Renal cortex interstitium (tissue), 11 donors: ENCODE measurements around the gene SUPT6H. TPM values are rescaled to one million over a fixed set of nuclear protein-coding genes. Genes with fewer than 3 reads are reported as not detected.
A peak's percentile ranks its signal among the peaks of the same experiment; 100 is the strongest.
"Not testable (repeated sequence)": the region's sequence is repeated elsewhere in the genome, so short reads cannot be mapped to it uniquely, and the experiment has no call there.

Source experiments
- DNase-seq, 11 donors: peaks; one replicate each; pipeline ENCODE4 v3.0.0-alpha.2; 2013; ENCODE audit warnings: low read depth in 9 of 11, low spot score in 4 of 11; ENCODE audit errors: extremely low read depth in 1 of 11
- polyA plus RNA-seq, 3 donors: library from polyadenylated mRNA; unstranded; fragments of 120-200 nt; gene quantifications; one replicate each; pipeline ENCODE4 v1.2.1, GENCODE V29; 2013; ENCODE audit not compliant: insufficient read length in 3 of 3

SUPT6H gene
- polyA plus RNA-seq, 3 donors = 71.4 to 75.8 (median 72.4) TPM

DNA sequence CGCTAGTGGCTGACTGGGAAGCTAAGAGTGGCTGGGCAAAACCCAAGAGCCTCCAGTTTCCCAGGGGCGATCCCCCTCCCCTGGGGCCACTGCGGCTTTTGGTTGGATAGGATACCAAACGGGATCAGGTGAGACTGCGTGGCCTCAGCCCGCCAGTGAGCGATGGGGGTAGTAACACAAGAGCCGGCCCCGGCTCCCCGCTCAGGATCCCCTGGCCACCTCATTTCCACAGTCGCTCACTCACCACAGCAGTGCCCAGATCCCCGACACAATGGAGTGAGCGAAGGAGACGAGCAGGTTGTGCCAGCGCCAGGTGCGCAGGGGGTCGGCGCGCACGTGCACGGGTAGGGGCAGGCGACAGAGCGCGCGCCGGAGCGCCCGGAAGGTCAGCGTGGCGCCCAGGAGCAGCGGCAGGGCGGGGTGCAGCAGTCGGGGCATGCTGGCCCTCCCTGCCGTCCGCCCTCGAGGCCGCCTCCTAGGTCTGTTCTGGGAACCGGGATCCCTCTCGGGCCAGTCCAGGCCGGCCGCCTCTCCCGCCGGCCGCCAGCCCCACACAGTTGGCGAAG is 63.7 kb downstream of the SUPT6H start:
- DNase-seq = peak in 1 of 11 donors; percentile 32

GRCh38 chr17:28726226-28726626 is 64.2 kb downstream of the SUPT6H start, which contains the start of gene TLCD1:
Gene TLCD1 (minus strand): TSS chr17:28726233. CDS start chr17:28726097, 136 bp downstream.
- DNase-seq = peak in 1 of 11 donors; percentile 54

DNA sequence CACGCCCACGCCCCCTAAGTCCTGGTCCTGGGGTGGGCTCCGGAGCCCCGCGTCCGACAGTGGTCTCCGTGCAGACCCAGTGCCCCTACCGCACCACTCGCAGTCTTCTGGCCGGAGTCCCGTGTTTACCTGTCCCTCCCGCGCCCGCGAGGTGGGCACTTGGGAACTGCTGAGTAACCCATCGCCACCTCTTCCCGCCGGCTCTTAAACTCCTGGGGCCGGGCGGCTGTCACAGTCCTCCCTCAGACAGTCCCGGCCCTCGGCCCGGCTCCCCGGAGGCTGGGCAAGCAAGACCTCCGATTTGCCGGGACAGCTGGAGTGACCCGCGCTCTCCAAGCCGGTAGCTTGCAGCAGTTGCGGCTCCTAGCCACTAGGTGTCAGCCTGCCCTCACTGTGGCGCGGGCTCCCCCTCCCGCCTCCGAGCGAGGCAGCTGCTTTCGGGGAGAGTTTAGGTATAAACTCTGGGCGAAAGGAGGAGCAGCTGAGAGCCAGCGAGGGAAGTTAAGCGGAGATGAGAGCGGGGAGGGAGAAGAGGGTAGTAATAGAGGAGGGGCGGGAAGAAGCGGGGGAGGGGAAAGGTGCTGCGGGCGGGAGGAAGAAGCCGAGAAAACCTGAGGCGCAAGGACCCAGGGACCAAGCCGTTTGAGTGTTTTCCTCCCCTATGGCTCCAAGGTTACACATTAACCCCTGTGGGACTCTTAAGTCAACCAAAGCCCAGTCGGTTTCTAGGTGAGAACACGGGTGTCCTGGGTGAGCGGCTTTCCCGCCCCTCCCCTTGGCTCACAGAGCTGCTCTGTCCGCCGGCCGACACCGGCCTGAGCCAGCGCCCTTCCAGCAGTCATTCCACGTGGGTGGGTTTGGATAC is 64.9 kb downstream of the SUPT6H start:
- DNase-seq = peak in 8 of 11 donors; percentile 92 to 96 (median 94)

DNA sequence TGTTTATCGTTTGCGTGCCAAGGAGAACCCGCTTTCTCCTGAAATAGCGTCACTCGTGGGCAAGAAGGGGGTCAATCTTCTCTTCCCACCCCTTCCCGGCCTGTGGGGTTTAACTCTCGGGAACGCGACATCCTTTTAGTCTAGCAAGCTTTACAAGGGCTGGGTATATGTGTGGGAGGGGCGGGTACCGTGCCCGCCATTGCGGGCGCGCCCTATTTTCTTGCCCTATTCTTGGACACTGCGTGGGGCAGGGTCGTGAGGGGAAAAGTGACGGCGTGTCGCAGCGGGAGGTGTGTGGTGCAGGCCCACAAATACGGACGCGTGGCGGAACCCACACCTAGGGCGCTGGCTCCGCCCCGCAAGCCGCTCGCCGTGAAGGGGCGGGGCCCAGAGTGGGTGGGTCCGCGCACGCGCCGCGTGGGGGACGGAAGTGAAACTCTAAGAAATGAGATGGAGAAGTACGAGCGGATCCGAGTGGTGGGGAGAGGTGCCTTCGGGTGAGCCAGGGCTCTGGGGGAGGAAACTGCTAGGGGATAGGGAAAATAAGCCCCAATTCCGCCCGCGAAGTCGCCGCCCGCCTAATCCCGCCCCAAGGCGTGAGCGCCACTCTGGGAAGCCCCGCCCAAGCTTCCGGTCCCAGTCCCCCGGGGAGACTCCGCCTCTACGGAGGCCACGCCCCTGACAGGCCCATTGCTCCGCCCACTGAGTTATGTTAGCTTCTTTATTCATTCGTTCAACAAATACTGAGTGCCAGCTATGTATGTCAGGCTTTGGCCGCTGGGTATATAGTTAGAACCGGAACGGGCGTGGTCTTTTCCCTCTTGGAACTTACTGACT is 66.6 kb downstream of the SUPT6H start, which contains the start of gene NEK8:
NEK8 (plus strand) TSS at position 425 of the 837 bp plus-strand sequence; CDS start at position 451, 26 bp downstream.
- DNase-seq = peak in 6 of 11 donors; percentile 86 to 92 (median 88)

- DNase-seq = no peak
These were observed 67.9 kb downstream of the SUPT6H start for GRCh38 chr17:28729950-28730330.

DNA sequence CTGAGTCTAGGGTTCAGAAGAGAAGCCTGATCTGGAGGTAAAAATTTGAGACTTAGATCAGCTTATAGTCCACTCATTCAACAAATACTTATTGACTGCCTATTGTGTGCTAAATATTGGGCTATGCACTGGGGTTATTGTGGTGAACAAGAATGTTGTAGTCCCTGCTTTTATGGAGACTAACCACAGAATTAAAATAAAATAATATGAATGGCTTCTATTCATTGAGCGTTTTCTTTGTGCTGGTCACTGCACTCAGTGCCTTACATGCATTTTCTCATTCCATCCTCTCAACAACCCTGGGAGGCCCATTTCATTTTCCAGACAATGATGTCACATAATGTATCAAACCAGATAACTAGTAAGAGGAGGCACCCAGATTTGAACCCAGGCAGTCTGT is 71.3 kb downstream of the SUPT6H start:
- no peak for DNase-seq

DNA sequence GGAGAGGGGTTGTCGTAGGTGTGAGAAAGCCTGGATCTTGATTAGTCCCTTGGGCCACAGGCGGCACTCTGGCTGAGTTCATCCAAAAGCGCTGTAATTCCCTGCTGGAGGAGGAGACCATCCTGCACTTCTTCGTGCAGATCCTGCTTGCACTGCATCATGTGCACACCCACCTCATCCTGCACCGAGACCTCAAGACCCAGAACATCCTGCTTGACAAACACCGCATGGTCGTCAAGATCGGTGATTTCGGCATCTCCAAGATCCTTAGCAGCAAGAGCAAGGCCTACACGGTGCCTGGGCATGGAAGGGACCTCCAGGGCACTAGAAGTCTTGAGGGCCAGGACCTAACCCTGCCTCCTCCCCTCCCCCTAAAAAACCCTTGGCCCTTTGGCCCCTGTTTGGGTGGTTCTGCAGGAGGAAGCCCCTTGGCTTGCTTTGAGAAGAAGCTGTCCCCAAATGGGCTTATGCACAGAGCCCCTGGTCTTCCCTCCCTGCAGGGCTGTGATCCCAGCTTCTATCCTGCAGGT is 72.8 kb downstream of the SUPT6H start:
- DNase-seq = no peak

DNA sequence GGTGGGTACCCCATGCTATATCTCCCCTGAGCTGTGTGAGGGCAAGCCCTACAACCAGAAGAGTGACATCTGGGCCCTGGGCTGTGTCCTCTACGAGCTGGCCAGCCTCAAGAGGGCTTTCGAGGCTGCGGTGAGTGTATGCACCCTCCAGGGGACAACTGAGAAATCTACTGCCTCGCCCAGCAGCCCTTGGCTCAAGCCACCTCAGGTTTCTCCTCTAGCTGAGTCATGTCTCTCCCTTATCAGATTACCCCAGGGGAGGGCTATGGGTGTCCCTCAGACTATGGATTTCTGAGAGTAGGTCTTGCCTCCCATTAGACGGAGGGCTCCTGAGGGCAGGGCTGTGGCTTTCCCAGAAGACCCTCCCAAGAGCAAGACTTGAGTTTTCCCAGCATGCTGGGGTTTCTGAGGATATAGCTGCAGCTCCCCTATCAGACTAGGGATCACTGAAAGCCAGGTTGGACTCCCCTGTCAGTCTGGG is 73.3 kb downstream of the SUPT6H start:
- DNase-seq = no peak

DNA sequence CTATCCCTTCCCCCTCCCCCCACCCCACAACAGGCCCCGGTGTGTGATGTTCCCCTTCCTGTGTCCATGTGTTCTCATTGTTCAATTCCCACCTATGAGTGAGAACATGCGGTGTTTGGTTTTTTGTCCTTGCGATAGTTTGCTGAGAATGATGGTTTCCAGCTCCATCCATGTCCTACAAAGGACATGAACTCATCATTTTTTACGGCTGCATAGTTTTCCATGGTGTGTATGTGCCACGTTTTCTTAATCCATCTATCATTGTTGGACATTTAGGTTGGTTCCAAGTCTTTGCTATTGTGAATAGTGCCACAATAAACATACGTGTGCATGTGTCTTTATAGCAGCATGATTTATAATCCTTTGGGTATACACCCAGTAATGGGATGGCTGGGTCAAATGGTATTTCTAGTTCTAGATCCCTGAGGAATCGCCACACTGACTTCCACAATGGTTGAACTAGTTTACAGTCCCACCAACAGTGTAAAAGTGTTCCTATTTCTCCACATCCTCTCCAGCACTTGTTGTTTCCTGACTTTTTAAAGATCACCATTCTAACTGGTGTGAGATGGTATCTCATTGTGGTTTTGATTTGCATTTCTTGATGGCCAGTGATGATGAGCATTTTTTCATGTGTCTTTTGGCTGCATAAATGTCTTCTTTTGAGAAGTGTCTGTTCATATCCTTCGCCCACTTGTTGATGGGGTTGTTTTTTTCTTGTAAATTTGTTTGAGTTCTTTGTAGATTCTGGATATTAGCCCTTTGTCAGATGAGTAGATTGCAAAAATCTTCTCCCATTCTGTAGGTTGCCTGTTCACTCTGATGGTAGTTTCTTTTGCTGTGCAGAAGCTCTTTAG is 74.1 kb downstream of the SUPT6H start:
- not testable (repeated sequence) for DNase-seq

GRCh38 chr17:28737316-28737715 is 75.3 kb downstream of the SUPT6H start:
- no peak for DNase-seq

GRCh38 chr17:28737770-28738679 is 76.0 kb downstream of the SUPT6H start:
- DNase-seq = no peak

- DNase-seq = no peak
These were observed 76.8 kb downstream of the SUPT6H start for GRCh38 chr17:28738680-28739384.

GRCh38 chr17:28740406-28741357 is 78.7 kb downstream of the SUPT6H start:
- DNase-seq = no peak

- DNase-seq = no peak
These were observed 79.6 kb downstream of the SUPT6H start for GRCh38 chr17:28741358-28742349.
